Measurements from ENCODE around the gene RIC8A. TPM values are rescaled to one million over a fixed set of nuclear protein-coding genes. Genes with fewer than 3 reads are reported as not detected.

RIC8A gene
- total RNA-seq (2022; extraction: Qiagen RNA extraction), result 112 to 140 TPM (median 118 TPM) in 5 replicates

DNA sequence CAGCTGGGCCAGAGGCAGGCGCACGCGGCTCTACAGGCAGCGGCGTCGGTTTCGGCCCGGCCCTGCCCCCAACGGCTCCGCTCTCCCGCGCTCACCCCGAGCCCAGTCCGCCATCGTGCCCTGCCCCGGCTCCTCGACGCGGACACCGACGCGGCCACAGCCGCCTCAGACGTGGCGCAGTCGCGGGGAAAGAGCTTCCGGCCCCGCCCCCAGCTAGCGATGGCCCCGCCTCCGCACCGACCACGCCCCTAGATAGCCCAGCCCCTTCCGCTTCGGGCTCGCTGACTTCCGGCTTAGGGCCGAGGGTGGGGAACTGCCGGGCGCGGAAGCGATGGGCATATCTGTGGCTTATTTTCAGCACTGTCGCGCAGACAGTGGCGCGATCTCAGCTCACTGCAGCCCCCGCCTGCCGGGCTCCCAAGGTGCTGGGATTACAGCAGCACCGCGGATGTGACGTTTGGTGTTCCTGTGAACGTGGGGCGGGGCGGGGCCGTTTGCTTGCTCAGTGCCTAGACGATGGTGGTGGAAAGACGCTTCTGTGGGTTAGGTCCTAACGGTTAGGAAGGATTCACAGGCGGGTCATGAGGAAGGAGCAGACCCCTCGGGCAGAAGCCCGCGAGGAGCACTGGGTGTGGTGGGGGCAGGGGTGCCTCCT lies at the start of gene RIC8A, which contains the start of gene BET1L:
Gene RIC8A, plus strand, starts transcription at position 501 of the 655 bp plus-strand sequence. CDS start 1,147 bp downstream, outside the sequence.
Gene BET1L, minus strand, starts transcription at position 192 of the 655 bp plus-strand sequence. Its CDS starts 78 bp downstream, at position 114.

DNA sequence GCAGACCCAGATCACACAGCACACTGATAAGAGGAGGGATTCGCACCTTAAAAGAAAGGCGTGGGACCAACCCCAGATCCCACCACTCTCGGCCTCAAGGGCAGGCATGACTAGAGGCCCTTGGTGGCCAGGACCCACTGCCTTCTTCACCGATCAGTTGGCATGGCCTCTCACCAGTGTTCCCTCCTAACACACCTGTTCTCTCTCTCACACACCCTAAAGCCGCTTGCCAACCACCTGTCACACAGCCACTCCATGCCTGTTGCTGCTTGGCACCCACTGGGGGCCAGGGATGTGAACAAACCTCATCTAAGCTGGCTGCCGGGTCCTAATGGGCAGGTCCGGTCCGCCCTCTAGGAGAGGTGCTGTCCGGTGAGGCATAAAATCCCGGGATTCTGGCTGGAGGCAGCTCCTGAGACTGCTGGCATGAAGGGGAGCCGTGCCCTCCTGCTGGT lies 14.8 kb upstream of the RIC8A start, which contains the start of gene SCGB1C1:
Gene SCGB1C1, plus strand, starts transcription at position 405 of the 455 bp plus-strand sequence. Its CDS starts 22 bp downstream, at position 427.

GRCh38 chr11:235997-236773 lies 28.7 kb downstream of the RIC8A start, which contains the start of gene SIRT3:
SIRT3 (minus strand) TSS chr11:236342; CDS start chr11:236328, 14 bp downstream.

DNA sequence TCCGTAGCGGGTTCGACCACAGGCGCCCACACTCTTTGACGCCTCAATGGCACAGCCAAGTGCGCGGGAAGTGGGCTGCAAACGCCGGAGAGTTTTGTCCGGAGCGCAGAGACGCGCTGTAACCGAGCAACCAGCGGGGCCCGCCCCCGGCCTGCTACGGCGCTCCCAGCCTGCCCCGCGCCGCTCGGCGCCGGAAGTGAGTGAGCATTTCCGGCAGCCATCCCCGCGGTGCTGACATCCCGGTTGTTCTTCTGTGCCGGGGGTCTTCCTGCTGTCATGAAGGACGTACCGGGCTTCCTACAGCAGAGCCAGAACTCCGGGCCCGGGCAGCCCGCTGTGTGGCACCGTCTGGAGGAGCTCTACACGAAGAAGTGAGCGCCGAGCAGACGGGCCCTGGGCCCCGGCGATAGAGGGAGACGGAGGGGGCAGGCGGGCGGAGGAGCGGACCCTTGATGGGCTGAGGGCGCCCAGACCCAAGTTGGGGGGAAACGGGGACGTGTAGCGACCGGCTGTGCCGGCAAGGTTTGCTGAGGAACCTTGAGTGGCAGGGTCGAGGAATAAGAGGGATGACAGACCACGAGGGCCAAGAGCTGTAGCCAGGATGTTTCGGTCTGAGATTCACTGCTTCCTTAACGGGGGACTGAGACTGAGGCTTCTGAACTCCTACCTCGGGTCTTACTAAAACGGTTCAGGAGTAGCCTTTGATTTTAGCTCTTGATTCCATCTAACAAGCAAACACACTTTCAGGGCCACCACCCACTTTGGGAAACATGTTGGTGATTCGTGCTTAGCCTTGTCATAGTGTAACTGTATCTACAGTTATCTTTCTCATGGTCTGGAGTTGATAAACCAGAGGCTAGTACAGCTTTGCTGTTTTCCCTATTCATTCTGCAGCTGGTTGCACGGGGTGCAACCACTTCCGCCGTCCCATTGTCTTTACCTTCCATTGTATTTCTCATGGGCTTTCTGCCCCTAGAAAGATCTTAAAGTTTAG lies 29.6 kb downstream of the RIC8A start, which contains the start of gene PSMD13:
Gene PSMD13, plus strand, starts transcription at position 203 of the 994 bp plus-strand sequence. Its CDS starts 74 bp downstream, at position 277.

Other genes starting within 250 kb of the RIC8A start
- gene SCGB1C1, start 14.6 kb upstream of the RIC8A start, total RNA-seq (2022; extraction: Qiagen RNA extraction), result not detected in 5 replicates
- gene BET1L, start 309 bp upstream of the RIC8A start, total RNA-seq (2022; extraction: Qiagen RNA extraction), result 40.7 to 46.8 TPM (median 45.2 TPM) in 5 replicates
- 21.1 to 23.3 TPM (median 22.4 TPM) in 5 replicates for gene SIRT3, start 28.6 kb downstream of the RIC8A start, total RNA-seq (2022; extraction: Qiagen RNA extraction)
- 158 to 202 TPM (median 174 TPM) in 5 replicates for gene PSMD13, start 29.3 kb downstream of the RIC8A start, total RNA-seq (2022; extraction: Qiagen RNA extraction)
- gene NLRP6, start 70.7 kb downstream of the RIC8A start, total RNA-seq (2022; extraction: Qiagen RNA extraction), result not detected in 5 replicates
- gene PGGHG, start 81.4 kb downstream of the RIC8A start, total RNA-seq (2022; extraction: Qiagen RNA extraction), result 7.9 to 11.7 TPM (median 9.8 TPM) in 5 replicates
- not detected in 5 replicates for gene IFITM5, start 91.8 kb downstream of the RIC8A start, total RNA-seq (2022; extraction: Qiagen RNA extraction)
- gene IFITM2, start 100.1 kb downstream of the RIC8A start, total RNA-seq (2022; extraction: Qiagen RNA extraction), result 47.3 to 65.1 TPM (median 64.3 TPM) in 5 replicates
- 0.23 to 0.38 TPM (median 0.36 TPM) in 5 replicates for gene IFITM1, start 106.3 kb downstream of the RIC8A start, total RNA-seq (2022; extraction: Qiagen RNA extraction)
- gene IFITM3, start 113.2 kb downstream of the RIC8A start, total RNA-seq (2022; extraction: Qiagen RNA extraction), result 18.9 to 33.8 TPM (median 32.9 TPM) in 5 replicates
- gene B4GALNT4, start 161.8 kb downstream of the RIC8A start, total RNA-seq (2022; extraction: Qiagen RNA extraction), result 11.1 to 17.5 TPM (median 15.4 TPM) in 5 replicates
- 29.7 to 39.3 TPM (median 38.3 TPM) in 5 replicates for gene PKP3, start 186.5 kb downstream of the RIC8A start, total RNA-seq (2022; extraction: Qiagen RNA extraction)
- 49.9 to 91.7 TPM (median 86.6 TPM) in 5 replicates for gene SIGIRR, start 207.3 kb downstream of the RIC8A start, total RNA-seq (2022; extraction: Qiagen RNA extraction)
- 0.75 to 1.4 TPM (median 0.89 TPM) in 5 replicates for gene ANO9, start 234.3 kb downstream of the RIC8A start, total RNA-seq (2022; extraction: Qiagen RNA extraction)
- 37.1 to 44.4 TPM (median 42.1 TPM) in 5 replicates for gene PTDSS2, start 242.6 kb downstream of the RIC8A start, total RNA-seq (2022; extraction: Qiagen RNA extraction)